ENCODE results near the gene SIX5. TPM values are rescaled to one million over a fixed set of nuclear protein-coding genes. Genes with fewer than 3 reads are reported as not detected.
A peak's percentile ranks its signal among the peaks of the same experiment; 100 is the strongest.

Gene SIX5
- total RNA-seq, 1 donor from 2014 or later, result 23.5 TPM

DNA sequence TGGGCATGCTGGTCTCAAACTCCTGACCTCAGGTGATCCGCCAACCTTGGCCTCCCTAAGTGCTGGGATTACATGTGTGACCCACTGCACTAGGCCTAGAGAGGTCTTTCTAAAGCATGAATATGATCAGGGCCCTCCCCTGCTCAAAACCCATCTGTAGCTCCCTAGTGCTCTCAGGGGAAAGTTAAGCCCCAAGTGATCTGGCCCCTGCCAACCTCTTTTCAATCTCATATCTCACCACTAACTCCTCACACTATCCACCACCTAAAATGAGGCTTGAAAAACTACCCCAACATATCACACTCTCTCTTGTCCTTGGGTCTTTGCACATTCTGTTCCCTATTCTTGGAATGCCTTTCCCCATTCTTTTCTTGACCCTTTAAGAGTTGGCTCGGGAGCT is 25.6 kb upstream of the SIX5 start:
- H3K9me3 Mint-ChIP-seq (ENCODE audit: unreplicated experiment), result no peaks in the 10 kb centered on the region
- Histone ChIP-seq H3K79me2 (ENCODE audit: insufficient read depth, low read length) (peaks cover 21% of the 10 kb centered on the region), H3K4me1 (ENCODE audit: insufficient read depth, low read length) (peaks cover 13% of the 10 kb centered on the region), H3K27me3 (ENCODE audit: insufficient read depth, low read length) (no peaks in the 10 kb centered on the region), H3K4me2 (ENCODE audit: low read length) (no peak overlapping the region), H2AFZ (ENCODE audit: low read depth, low read length) (no peak overlapping the region), H3K4me3 (ENCODE audit: insufficient read depth, low read depth, low read length) (no peak overlapping the region), H3K9me3 (ENCODE audit: insufficient read depth, low read depth, low read length) (no peaks in the 10 kb centered on the region), H3K36me3 (ENCODE audit: insufficient read depth, low read length) (no peaks in the 10 kb centered on the region), H3K9ac (ENCODE audit: low read length) (no peak overlapping the region), H4K20me1 (ENCODE audit: insufficient read depth, low read length) (peaks cover 17% of the 10 kb centered on the region), H3K27ac (ENCODE audit: low read depth, low read length) (no peak overlapping the region)
- no peak for FAIRE-seq
- H3K27me3 Mint-ChIP-seq (ENCODE audit: low read depth, unreplicated experiment), result peaks cover 2% of the 10 kb centered on the region
- H3K27ac Mint-ChIP-seq (ENCODE audit: unreplicated experiment), result no peak overlapping the region
- TF ChIP-seq EZH2 (IDR thresholded peaks at IDR 0.05; ENCODE audit: insufficient read depth, low read length) (no peak), CTCF (IDR thresholded peaks at IDR 0.05; ENCODE audit: insufficient read depth, low read depth, low read length) (no peak)
- peak overlapping the region; percentile 7 for H3K4me3 Mint-ChIP-seq (ENCODE audit: unreplicated experiment)
- peaks cover 4% of the 10 kb centered on the region for H3K36me3 Mint-ChIP-seq (ENCODE audit: low read depth, unreplicated experiment)
- H3K4me1 Mint-ChIP-seq (ENCODE audit: low read depth, unreplicated experiment), result peaks cover 21% of the 10 kb centered on the region
- no peak for DNase-seq (ENCODE audit: low read depth)

DNA sequence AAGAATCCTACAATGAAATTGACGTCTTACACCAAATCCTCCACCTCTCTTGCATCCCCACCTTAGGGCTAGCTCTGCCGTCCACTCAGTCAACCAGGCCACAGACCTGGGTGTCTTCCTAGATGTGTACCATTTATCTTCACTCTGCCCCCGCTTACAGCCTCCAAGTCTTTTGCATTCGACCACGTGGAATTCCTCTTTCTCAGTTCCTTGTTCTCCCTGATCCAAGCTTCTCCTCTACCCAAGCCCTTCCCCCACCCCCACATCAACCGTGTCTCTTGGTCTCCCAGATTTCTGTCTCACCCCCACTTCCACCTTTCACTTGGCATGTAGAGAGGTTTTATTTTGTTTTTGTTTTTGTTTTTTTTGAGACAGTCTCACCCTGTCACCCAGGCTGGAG is 24.8 kb upstream of the SIX5 start:
- H3K9me3 Mint-ChIP-seq (ENCODE audit: unreplicated experiment), result no peaks in the 10 kb centered on the region
- Histone ChIP-seq H4K20me1 (ENCODE audit: insufficient read depth, low read length) (peaks cover 25% of the 10 kb centered on the region), H3K4me2 (ENCODE audit: low read length) (no peak overlapping the region), H3K4me3 (ENCODE audit: insufficient read depth, low read depth, low read length) (no peak overlapping the region), H3K27me3 (ENCODE audit: insufficient read depth, low read length) (no peaks in the 10 kb centered on the region), H3K27ac (ENCODE audit: low read depth, low read length) (no peak overlapping the region), H3K9ac (ENCODE audit: low read length) (no peak overlapping the region), H3K9me3 (ENCODE audit: insufficient read depth, low read depth, low read length) (no peaks in the 10 kb centered on the region), H2AFZ (ENCODE audit: low read depth, low read length) (no peak overlapping the region), H3K79me2 (ENCODE audit: insufficient read depth, low read length) (peaks cover 28% of the 10 kb centered on the region), H3K4me1 (ENCODE audit: insufficient read depth, low read length) (peaks cover 9% of the 10 kb centered on the region), H3K36me3 (ENCODE audit: insufficient read depth, low read length) (peaks cover 7% of the 10 kb centered on the region)
- H3K36me3 Mint-ChIP-seq (ENCODE audit: low read depth, unreplicated experiment), result peaks cover 8% of the 10 kb centered on the region
- FAIRE-seq (no peak), DNase-seq (ENCODE audit: low read depth) (no peak)
- TF ChIP-seq CTCF (IDR thresholded peaks at IDR 0.05; ENCODE audit: insufficient read depth, low read depth, low read length) (no peak), EZH2 (IDR thresholded peaks at IDR 0.05; ENCODE audit: insufficient read depth, low read length) (no peak)
- H3K27me3 Mint-ChIP-seq (ENCODE audit: low read depth, unreplicated experiment), result peaks cover 2% of the 10 kb centered on the region
- H3K27ac Mint-ChIP-seq (ENCODE audit: unreplicated experiment), result no peak overlapping the region
- peaks cover 17% of the 10 kb centered on the region for H3K4me1 Mint-ChIP-seq (ENCODE audit: low read depth, unreplicated experiment)
- H3K4me3 Mint-ChIP-seq (ENCODE audit: unreplicated experiment), result no peak overlapping the region

- Histone ChIP-seq H3K4me2 (ENCODE audit: low read length) (peak overlapping the region; percentile 72), H2AFZ (ENCODE audit: low read depth, low read length) (peak overlapping the region; percentile 48), H3K27ac (ENCODE audit: low read depth, low read length) (peak overlapping the region; percentile 54), H3K79me2 (ENCODE audit: insufficient read depth, low read length) (peaks cover 35% of the 10 kb centered on the region), H3K27me3 (ENCODE audit: insufficient read depth, low read length) (no peaks in the 10 kb centered on the region), H3K9ac (ENCODE audit: low read length) (no peak overlapping the region), H3K36me3 (ENCODE audit: insufficient read depth, low read length) (peaks cover 11% of the 10 kb centered on the region), H4K20me1 (ENCODE audit: insufficient read depth, low read length) (peaks cover 32% of the 10 kb centered on the region), H3K9me3 (ENCODE audit: insufficient read depth, low read depth, low read length) (no peaks in the 10 kb centered on the region), H3K4me1 (ENCODE audit: insufficient read depth, low read length) (peaks cover 9% of the 10 kb centered on the region), H3K4me3 (ENCODE audit: insufficient read depth, low read depth, low read length) (no peak overlapping the region)
- Mint-ChIP-seq H3K9me3 (ENCODE audit: unreplicated experiment) (no peaks in the 10 kb centered on the region), H3K4me3 (ENCODE audit: unreplicated experiment) (peak overlapping the region; percentile 81), H3K27ac (ENCODE audit: unreplicated experiment) (peak overlapping the region; percentile 53), H3K27me3 (ENCODE audit: low read depth, unreplicated experiment) (peaks cover 2% of the 10 kb centered on the region), H3K36me3 (ENCODE audit: low read depth, unreplicated experiment) (peaks cover 9% of the 10 kb centered on the region), H3K4me1 (ENCODE audit: low read depth, unreplicated experiment) (peaks cover 14% of the 10 kb centered on the region)
- TF ChIP-seq CTCF (IDR thresholded peaks at IDR 0.05; ENCODE audit: insufficient read depth, low read depth, low read length), result no peak
- no peak for TF ChIP-seq EZH2 (IDR thresholded peaks at IDR 0.05; ENCODE audit: insufficient read depth, low read length)
- DNase-seq (ENCODE audit: low read depth) (no peak), FAIRE-seq (no peak)
These were observed 24.1 kb upstream of the SIX5 start for GRCh38 chr19:45793178-45793564.
